Activated gamma-delta T cell treated with Interleukin-2 at 50 U/mL for 16 hours (primary cell): ENCODE results near the gene P2RY8.
"Not testable (repeated sequence)": the region's sequence is repeated elsewhere in the genome, so short reads cannot be mapped to it uniquely, and the experiment has no call there.

ENCODE experiments used
- DNase-seq: peaks from one replicate; pipeline ENCODE4 v3.0.0-alpha.2; 2020

Gene P2RY8

DNA sequence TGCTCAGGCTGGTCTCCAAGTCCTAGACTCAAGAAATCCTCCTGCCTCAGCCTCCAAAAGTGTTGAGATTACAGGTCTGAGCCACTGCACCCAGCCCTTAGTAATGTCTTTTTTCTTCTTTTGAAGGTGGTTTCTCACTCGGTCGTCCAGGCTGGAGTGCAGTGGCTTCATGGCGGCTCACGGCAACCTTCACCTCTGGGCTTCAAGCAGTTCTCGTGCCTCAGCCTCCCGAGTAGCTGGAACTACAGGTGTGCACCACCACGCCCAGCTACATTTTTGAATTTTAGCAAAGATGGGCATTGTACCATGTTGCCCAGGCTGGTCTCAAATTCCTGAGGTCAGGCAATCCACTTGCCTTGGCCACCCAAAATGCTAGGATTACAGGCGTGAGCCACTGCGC is 52.0 kb downstream of the P2RY8 start:
- no peak for DNase-seq

DNA sequence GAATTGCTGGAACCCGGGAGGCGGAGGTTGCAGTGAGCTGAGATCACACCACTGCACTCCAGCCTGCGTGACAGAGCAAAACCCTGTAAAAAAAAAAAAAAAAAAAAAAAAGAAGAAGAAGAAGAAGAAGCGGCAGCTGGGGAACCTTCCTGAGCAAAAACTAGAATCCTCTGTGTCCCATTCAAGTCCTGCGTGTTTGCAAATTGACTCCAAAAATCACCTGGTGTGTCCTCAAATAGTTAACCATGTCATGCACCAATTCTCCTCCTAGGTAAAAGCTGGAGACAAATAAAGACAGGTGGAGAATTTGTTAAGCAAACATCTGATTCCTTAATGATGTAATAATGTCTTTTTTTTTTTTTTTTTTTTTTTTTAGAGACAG is 52.4 kb downstream of the P2RY8 start:
- no peak for DNase-seq

DNA sequence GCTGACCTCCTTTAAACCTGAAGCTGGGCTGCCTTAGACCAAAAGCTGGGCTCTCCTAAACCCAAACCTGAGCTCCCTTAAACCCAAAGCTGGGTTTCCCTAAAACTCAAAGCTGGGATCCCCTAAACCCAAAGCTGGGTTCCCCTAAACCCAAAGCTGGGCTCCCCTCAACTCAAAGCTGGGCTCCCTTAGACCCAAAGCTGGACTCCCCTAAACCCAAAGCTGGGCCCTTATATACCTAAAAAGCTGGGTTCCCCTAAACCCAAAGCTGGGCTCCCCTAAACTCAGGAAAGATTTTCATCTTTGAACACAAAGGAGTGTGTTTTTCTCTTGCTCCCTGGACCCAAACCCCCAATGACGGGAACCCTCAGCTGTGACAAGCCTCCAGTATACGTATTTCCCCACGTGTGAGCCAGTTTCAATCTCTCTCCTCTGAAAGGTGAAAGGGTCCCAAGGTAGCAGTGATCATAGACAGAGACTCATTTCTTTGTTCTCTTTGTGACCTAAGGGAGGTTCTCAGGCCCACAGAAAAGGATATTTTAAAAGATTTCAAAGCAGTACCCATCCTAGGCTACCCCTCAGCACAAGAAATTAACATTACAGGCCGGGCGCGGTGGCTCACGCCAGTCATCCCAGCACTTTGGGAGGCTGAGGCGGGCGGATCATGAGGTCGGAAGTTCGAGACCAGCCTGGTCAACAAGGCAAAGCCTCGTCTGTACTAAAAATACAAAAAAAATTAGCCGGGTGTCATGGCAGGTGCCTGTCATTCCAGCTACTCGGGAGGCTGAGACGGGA is 52.9 kb downstream of the P2RY8 start:
- DNase-seq: no peak

DNA sequence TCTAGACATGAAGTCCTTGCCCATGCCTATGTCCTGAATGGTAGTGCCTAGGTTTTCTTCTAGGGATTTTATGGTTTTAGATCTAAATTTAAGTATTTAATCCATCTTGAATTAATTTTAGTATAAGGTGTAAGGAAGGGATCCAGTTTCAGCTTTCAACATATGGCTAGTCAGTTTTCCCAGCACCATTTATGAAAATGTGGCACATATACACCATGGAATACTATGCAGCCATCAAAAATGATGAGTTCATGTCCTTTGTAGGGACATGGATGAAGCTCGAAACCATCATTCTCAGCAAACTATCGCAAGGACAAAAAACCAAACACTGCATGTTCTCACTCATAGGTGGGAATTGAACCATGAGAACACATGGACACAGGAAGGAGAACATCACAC is 54.5 kb downstream of the P2RY8 start:
- not testable (repeated sequence) for DNase-seq

DNA sequence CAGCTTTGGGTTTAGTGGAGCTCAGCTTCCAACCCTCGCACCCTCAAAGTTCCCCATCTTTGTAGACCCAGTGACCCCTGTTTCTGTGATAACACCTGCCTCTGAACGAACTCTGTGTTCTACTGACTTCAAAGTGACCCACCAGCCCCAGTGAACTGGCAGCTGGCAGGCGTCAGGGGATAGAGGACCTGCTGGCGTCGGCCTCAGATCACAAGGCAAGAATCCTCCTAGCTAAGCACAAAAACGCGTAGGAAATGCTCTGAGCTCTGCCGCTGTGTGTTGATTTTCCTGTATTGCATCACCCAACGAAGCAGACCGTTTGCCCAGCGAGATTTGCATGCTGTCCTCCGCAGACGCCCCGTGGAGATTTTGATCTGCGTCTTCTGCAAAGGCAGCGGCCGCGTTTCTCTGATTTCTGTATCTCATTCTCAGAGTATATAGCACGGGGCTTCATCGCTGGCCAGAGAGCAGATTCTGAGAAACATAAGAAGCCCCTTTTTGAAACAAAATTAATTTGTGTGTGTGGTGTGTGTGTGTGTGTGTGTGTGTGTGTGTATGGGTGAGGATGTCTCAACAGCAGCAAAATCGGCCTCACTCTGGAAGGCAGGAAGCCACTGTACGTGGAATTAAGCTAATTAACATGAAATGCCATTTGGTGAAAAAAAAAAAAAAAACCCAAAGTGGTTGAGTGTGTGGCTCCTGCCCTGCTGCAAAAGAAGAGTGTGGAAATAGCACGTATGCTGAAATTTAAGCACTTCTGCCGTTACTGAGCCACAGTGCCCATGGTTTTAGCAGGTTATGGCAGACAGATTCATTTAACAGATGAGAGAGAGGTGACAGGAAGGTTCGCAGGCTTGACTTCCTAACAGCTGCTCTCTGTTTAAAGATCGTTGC is 55.1 kb downstream of the P2RY8 start:
- peak; percentile 69 for DNase-seq

GRCh38 chrX:1480082-1480785 is 56.8 kb downstream of the P2RY8 start:
- DNase-seq: no peak

- no peak for DNase-seq
Observed at GRCh38 chrX:1477801-1478458, 59.1 kb downstream of the P2RY8 start.

DNA sequence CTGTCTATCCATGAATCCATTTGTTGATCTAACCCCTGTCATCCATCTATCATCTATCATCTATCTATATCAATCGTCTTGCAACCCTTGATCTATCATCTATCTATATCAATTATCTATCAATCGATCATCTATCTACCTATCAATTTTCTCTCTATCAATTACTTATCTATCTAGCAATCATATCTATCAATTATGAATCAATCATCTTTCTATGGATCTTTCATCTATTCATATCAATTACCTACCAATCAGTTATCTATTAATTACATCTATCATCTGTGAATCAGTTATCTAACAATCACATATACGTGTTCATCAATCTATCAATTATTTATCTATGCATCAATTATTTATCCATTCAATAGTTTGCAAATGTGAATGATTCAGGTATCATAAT is 59.8 kb downstream of the P2RY8 start:
- no peak for DNase-seq

GRCh38 chrX:1476682-1477081 is 60.3 kb downstream of the P2RY8 start:
- no peak for DNase-seq

DNA sequence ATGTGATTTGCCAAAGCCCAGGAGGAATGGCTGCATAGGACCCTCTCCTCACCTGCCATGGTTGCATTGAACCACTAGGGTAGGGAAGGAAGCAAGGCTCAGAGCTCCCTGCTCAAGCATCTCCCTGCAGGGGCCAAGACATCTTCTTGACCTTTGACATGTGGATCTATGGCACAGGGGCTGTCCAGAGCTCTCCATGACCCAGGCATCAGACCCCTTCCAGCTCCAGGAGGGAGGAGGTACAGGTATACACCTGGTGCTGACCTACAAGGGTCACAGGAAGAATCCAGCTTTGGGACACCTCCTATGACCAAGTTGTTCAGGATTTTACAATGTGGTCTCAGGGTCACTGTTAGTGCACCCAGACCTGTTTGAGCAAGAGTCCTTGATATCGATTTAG is 61.1 kb downstream of the P2RY8 start:
- DNase-seq: no peak

- DNase-seq: no peak
Observed at GRCh38 chrX:1475481-1475880, 61.5 kb downstream of the P2RY8 start.

GRCh38 chrX:1474593-1474992 is 62.4 kb downstream of the P2RY8 start:
- DNase-seq: not testable (repeated sequence)

DNA sequence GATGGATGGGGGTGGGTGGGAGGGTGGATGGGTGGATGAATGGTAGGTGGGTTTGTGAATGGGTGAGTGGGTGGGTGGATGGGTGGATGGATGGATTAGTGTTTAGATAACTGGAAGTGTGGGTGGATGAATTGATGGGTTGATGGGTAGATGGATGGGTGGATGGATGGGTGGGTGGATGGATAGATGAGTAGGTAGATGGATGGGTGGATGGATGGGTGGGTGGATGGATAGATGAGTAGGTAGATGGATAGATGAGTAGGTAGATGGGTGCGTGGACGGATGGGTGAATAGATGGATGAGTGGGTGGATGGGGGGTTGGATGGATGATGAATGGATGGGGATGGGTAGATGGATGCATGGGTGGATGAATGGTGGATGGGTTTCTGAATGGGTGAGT is 64.0 kb downstream of the P2RY8 start:
- DNase-seq: peak; percentile 2

DNA sequence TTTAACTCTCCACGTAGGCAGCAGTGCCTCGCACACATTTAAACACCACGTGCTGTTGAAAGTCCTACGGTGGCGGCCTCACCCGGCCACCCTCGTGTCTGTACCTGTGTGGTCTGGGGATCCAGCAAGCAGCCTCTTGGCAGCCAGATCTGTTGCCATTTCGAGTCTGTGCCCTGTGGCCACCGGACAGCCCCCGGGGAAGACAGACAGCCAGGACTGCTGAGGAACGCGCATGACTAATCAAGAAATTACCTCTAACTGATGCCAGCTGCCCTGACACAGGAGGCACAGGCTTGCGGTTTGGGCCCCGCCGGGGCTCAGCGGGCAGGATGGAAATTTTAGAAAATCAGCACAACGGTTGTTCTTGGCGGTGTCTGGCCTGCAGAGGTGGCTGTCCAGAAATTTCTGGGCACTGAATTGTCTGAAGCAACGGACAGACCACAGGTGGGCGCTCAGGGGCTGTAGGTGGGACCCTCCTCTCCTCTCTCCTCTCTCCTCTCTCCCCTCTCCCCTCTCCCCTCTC is 68.7 kb downstream of the P2RY8 start:
- DNase-seq: peak; percentile 74

DNA sequence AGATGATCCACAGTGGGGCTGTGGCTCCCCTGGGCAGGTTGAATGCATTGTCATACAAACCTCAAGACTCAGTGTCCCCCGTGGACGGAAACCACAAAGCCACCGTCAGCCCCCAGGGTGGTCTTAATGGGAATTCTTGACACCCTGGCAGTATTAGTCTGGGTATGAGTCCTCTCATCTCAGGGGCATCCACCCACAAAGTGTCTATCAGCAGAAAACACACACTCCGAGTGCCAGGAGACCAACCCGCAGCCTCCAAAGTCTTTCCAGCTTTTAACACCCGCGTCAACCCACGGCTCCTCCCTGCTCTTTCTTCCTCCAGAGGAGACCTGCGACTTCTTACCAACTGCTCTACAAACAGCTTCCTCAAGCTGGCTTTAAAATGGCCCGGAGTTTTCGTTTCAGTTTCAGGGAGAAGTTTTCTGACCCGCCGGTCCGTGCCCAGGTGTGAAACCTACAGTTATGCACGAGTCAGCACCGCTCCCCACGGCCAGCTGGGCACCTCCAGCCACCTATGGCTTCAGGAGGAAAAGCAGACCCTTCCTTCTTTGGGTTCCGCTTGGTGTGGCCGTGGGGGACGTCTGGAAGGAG is 69.9 kb downstream of the P2RY8 start:
- peak; percentile 33 for DNase-seq

DNA sequence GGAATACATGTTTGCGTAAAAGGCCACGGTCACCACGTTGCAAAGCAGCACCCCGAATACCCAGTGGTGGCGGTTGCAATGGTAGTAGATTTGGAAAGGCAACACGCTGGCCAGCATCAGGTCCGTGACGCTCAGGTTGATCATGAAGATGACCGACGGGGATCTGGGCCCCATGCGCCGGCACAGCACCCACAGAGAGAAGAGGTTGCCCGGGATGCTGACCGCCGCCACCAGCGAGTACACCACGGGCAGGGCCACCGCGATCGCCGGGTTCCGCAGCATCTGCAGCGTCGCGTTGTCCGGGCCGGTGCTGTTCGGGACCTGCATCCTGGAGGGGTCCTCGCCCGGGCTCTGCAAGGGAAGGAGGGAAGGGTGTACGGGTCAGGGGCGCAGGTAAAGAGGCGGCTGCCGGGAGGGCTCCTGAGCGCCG is 70.7 kb downstream of the P2RY8 start:
- peak; percentile 4 for DNase-seq

DNA sequence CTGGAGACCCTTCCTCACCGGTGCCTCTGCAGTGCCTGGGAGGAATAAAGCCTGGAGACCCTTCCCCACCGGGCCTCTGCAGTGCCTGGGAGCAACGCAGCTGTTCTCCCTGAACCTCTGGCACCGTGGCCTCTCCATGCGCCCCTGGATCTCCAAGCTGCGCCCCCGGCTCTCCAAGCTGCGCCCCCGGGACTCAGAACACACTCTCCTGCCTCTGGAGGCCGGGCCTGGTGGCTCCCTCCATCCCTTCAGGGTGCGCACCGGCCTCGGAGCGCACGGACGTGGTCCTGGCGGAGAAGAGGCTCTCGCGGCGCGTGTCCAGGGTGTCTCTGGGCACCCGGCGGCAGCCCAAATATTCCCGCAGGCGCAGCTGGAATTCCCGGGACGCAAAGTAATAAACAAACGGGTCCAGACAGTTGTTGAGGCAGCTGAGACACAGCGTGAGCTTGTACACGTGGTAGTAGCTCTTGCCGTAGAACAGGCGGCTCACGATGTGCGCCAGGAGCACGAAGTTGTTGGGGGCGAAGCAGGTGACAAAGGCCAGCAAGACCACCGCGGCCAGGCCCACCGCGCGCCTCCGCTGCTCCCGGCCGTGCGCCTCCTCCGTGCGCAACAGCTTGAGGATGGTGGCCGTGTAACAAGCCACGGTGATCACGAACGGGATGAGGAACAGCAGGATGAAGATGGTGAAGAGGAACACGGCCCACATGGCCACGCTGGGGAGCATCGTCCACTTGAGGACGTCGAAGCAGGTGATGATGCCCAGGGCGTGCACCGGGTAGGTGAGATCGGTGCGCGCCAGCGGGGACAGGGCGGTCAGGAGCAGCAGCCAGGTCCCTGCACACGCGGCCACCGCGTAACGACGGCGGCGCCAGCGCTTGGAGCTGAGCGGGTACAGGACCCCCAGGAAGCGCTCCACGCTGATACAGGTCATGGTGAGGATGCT is 71.4 kb downstream of the P2RY8 start:
- DNase-seq: peak; percentile 3

- DNase-seq: peak; percentile 11
Observed at GRCh38 chrX:1464971-1465285, 72.1 kb downstream of the P2RY8 start.

- DNase-seq: peak; percentile 35
Observed at GRCh38 chrX:1464041-1464970, 72.7 kb downstream of the P2RY8 start.

- peak; percentile 3 for DNase-seq
Observed at GRCh38 chrX:1463581-1463980, 73.4 kb downstream of the P2RY8 start.
